OCI-LY7 (cell line): ENCODE measurements around the gene KRT3.

Experiments
- CTCF ChIP-seq: fragments of 200-600 bp; sonication (generic); conservative IDR thresholded peaks from 2 replicates; pipeline ENCODE4 v1.5.1; 2014; ENCODE audit warnings: mild to moderate bottlenecking, antibody characterized with exemption, low read length, moderate library complexity, mixed read lengths
- EZH2phosphoT487 ChIP-seq: fragments of 200-600 bp; sonication (generic); IDR thresholded peaks from 2 replicates; pipeline ENCODE4 v1.6.1; 2018; ENCODE audit warnings: low read depth, borderline replicate concordance, mild to moderate bottlenecking, mixed run types, antibody characterized with exemption, low read length, moderate library complexity, mixed read lengths

GRCh38 chr12:52826611-52827498 is 30.9 kb upstream of the KRT3 start:
- TF ChIP-seq CTCF (no peak), EZH2phosphoT487 (no peak)
